HepG2 (cell line): ENCODE data around the gene MARVELD3. TPM values are rescaled to one million over a fixed set of nuclear protein-coding genes. Genes with fewer than 3 reads are reported as not detected.

ENCODE experiments used
- ARID5B ChIP-seq: IDR thresholded peaks from 2 replicates; pipeline ENCODE4 v1.4.0; 2020; ENCODE audit warnings: mild to moderate bottlenecking, missing genetic modification reagents
- JUN ChIP-seq: sonication (generic); formaldehyde crosslinking; IDR thresholded peaks from 2 replicates; pipeline ENCODE4 v1.4.0; 2020; ENCODE audit warnings: mild to moderate bottlenecking, missing genetic modification reagents
- NBN ChIP-seq: fragments of 450-650 bp; conservative IDR thresholded peaks from 2 replicates; pipeline ENCODE4 v1.6.1; 2017
- NFKB2 ChIP-seq: sonication (generic); formaldehyde crosslinking; IDR thresholded peaks from 2 replicates; pipeline ENCODE4 v1.4.0; 2020; ENCODE audit warnings: missing genetic modification reagents, borderline replicate concordance
- SIX1 ChIP-seq: sonication (generic); formaldehyde crosslinking; IDR thresholded peaks from 2 replicates; pipeline ENCODE4 v1.4.0; 2020; ENCODE audit warnings: missing genetic modification reagents, borderline replicate concordance
- TARDBP ChIP-seq: sonication (generic); formaldehyde crosslinking; IDR thresholded peaks from 2 replicates; pipeline ENCODE4 v1.8.0; 2022; ENCODE audit warnings: mild to moderate bottlenecking, missing genetic modification reagents
- ZBTB44 ChIP-seq: sonication (generic); formaldehyde crosslinking; IDR thresholded peaks from 2 replicates; pipeline ENCODE4 v1.4.0; 2020; ENCODE audit warnings: missing genetic modification reagents
- ZNF331 ChIP-seq: sonication (generic); formaldehyde crosslinking; IDR thresholded peaks from 2 replicates; pipeline ENCODE4 v1.4.0; 2020; ENCODE audit warnings: missing genetic modification reagents
- ZNF34 ChIP-seq: sonication (generic); formaldehyde crosslinking; IDR thresholded peaks from 2 replicates; pipeline ENCODE4 v1.4.0; 2020; ENCODE audit warnings: mild to moderate bottlenecking, missing genetic modification reagents, borderline replicate concordance
- ZNF547 ChIP-seq: sonication (generic); formaldehyde crosslinking; IDR thresholded peaks from 2 replicates; pipeline ENCODE4 v1.5.1; 2020; ENCODE audit warnings: mild to moderate bottlenecking, missing genetic modification reagents
- ZNF572 ChIP-seq: sonication (generic); formaldehyde crosslinking; IDR thresholded peaks from 2 replicates; pipeline ENCODE4 v1.5.1; 2020; ENCODE audit warnings: mild to moderate bottlenecking, missing genetic modification reagents
- ZSCAN20 ChIP-seq: sonication (generic); formaldehyde crosslinking; IDR thresholded peaks from 2 replicates; pipeline ENCODE4 v1.4.0; 2020; ENCODE audit warnings: missing genetic modification reagents, mild to moderate bottlenecking, borderline replicate concordance
- polyA plus RNA-seq, 8 experiments: library from polyadenylated mRNA; depleted of rRNA in 3 of 8; stranded (reverse) in 7 of 8; unstranded in 1 of 8; fragments of >200 nt; fragmentation: Illumina TruSeq in 4 of 8; extraction: Trizol in 4 of 8; gene quantifications; 2 replicates each; pipeline versions ENCODE4 v1.2.1 to v1.2.3, GENCODE V29; 2011 to 2016; ENCODE audit warnings: low read depth in 4 of 8, missing spikeins in 1 of 8, mixed read lengths in 1 of 8; ENCODE audit not compliant: insufficient read depth in 1 of 8
- total RNA-seq, 5 experiments: library from RNA; depleted of rRNA; stranded (reverse); fragments of >200 nt; fragmentation: Illumina TruSeq; extraction: Trizol; gene quantifications; 2 replicates each; pipeline ENCODE4 v1.2.3, GENCODE V29; 2016; ENCODE audit warnings: low read depth in 1 of 5
- TF ChIP-seq, protein P1 (sequence below): sonication (generic); formaldehyde crosslinking; IDR thresholded peaks from 2 replicates; pipeline ENCODE4 v1.5.0; 2020; ENCODE audit warnings: mild to moderate bottlenecking, missing genetic modification reagents, moderate library complexity
- TF ChIP-seq, protein P2 (sequence below): sonication (generic); formaldehyde crosslinking; IDR thresholded peaks from 2 replicates; pipeline ENCODE4 v1.5.1; 2020; ENCODE audit warnings: mild to moderate bottlenecking, moderate library complexity, missing genetic modification reagents
- TF ChIP-seq, protein P3 (sequence below): sonication (generic); formaldehyde crosslinking; conservative IDR thresholded peaks from 2 replicates; pipeline ENCODE4 v1.4.0; 2020; ENCODE audit warnings: mild to moderate bottlenecking, missing genetic modification reagents, moderate library complexity

MARVELD3 gene
- total and polyA plus RNA-seq, 2 of the 13 experiments (the other 11 are each of a cell fraction or from before 2014, with no cell fraction given) = 4.8 to 5.6 TPM

DNA sequence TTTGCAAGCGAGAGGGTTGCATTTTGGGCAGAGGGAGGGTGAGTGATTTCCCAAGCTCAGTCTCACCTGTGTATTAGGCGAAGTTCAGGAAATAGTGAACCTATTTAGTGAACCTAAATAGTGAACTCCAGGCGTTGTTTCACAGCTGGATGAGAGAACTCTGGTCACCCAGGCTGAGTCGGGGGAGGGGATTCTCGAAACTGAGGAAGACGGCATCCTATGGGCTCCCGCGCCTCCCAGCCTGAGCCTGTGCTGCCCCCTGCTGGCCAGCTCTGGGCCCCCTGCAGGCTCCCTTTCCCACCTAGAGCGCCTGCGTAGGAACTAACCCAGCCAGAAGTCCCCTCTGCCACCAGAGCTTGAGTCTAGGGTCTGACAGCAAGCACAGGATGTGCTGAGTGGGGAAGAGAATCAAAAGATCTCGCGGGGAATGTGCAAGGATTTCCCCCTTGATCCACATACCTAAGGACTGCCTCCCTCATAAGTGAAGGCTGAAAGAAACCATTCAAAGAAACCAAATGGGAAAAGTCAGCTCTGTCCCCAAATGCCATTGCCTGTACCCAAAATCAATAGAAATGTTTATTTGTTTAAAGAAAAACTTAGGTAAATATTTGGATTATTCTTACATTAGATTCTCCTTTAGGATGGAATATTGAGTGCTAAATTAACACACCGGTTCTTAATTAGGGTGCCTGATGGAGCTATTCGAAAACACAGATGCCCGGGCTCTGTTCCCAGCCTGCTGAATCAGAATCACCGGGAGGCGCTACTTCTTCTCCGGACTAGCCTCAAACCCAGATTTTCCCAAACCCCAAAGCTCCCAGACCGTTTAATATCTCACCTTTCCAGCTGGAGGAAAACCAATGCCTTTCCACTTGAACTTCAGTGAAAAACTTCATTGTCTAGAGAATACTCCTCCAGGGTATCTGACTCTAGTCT lies 14.8 kb upstream of the MARVELD3 start (continued):
- TF ChIP-seq JUN (CRISPR knock-in tag) (no peak), TARDBP (CRISPR knock-in tag) (peak; percentile 22; the same call in 1 of the 2 replicates), SIX1 (CRISPR knock-in tag) (no peak), ZSCAN20 (CRISPR knock-in tag) (0 out of 2 replicates have a peak, but pooled peaks have one; percentile 20), NBN (no peak), ZNF547 (CRISPR knock-in tag) (no peak), ZNF572 (CRISPR knock-in tag) (no peak), ZBTB44 (no peak), ZNF331 (CRISPR knock-in tag) (peak; percentile 35; the same call in 1 of the 2 replicates), NFKB2 (CRISPR knock-in tag) (peak; percentile 94; the same call in 1 of the 2 replicates), ARID5B (CRISPR knock-in tag) (peak; percentile 57), ZNF34 (CRISPR knock-in tag) (no peak)
- TF ChIP-seq, protein P1, sequence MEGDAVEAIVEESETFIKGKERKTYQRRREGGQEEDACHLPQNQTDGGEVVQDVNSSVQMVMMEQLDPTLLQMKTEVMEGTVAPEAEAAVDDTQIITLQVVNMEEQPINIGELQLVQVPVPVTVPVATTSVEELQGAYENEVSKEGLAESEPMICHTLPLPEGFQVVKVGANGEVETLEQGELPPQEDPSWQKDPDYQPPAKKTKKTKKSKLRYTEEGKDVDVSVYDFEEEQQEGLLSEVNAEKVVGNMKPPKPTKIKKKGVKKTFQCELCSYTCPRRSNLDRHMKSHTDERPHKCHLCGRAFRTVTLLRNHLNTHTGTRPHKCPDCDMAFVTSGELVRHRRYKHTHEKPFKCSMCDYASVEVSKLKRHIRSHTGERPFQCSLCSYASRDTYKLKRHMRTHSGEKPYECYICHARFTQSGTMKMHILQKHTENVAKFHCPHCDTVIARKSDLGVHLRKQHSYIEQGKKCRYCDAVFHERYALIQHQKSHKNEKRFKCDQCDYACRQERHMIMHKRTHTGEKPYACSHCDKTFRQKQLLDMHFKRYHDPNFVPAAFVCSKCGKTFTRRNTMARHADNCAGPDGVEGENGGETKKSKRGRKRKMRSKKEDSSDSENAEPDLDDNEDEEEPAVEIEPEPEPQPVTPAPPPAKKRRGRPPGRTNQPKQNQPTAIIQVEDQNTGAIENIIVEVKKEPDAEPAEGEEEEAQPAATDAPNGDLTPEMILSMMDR = peak; percentile 100
- TF ChIP-seq, protein P2, sequence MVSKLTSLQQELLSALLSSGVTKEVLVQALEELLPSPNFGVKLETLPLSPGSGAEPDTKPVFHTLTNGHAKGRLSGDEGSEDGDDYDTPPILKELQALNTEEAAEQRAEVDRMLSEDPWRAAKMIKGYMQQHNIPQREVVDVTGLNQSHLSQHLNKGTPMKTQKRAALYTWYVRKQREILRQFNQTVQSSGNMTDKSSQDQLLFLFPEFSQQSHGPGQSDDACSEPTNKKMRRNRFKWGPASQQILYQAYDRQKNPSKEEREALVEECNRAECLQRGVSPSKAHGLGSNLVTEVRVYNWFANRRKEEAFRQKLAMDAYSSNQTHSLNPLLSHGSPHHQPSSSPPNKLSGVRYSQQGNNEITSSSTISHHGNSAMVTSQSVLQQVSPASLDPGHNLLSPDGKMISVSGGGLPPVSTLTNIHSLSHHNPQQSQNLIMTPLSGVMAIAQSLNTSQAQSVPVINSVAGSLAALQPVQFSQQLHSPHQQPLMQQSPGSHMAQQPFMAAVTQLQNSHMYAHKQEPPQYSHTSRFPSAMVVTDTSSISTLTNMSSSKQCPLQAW (CRISPR knock-in tag) = peak; percentile 73; the same call in 1 of the 2 replicates
- TF ChIP-seq, protein P3, sequence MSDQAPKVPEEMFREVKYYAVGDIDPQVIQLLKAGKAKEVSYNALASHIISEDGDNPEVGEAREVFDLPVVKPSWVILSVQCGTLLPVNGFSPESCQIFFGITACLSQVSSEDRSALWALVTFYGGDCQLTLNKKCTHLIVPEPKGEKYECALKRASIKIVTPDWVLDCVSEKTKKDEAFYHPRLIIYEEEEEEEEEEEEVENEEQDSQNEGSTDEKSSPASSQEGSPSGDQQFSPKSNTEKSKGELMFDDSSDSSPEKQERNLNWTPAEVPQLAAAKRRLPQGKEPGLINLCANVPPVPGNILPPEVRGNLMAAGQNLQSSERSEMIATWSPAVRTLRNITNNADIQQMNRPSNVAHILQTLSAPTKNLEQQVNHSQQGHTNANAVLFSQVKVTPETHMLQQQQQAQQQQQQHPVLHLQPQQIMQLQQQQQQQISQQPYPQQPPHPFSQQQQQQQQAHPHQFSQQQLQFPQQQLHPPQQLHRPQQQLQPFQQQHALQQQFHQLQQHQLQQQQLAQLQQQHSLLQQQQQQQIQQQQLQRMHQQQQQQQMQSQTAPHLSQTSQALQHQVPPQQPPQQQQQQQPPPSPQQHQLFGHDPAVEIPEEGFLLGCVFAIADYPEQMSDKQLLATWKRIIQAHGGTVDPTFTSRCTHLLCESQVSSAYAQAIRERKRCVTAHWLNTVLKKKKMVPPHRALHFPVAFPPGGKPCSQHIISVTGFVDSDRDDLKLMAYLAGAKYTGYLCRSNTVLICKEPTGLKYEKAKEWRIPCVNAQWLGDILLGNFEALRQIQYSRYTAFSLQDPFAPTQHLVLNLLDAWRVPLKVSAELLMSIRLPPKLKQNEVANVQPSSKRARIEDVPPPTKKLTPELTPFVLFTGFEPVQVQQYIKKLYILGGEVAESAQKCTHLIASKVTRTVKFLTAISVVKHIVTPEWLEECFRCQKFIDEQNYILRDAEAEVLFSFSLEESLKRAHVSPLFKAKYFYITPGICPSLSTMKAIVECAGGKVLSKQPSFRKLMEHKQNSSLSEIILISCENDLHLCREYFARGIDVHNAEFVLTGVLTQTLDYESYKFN (CRISPR knock-in tag) = 0 out of 2 replicates have a peak, but pooled peaks have one; percentile 31
